Fibroblast of mammary gland (primary cell): ENCODE data around the gene IL22.

Experiments
- DNase-seq: peaks from one replicate; pipeline ENCODE4 v3.0.0-alpha.2; 2010; ENCODE audit warnings: low read depth
- H3K4me3 ChIP-seq: 2 replicates; pipeline ENCODE4 v1.5.1; 2011; ENCODE audit warnings: low read depth, mild to moderate bottlenecking, low read length, moderate library complexity; ENCODE audit not compliant: control insufficient read depth
- CTCF ChIP-seq: conservative IDR thresholded peaks from 2 replicates; pipeline ENCODE4 v1.5.1; 2011; ENCODE audit warnings: low read depth, low read length, inconsistent platforms; ENCODE audit not compliant: control insufficient read depth, insufficient read depth

IL22 gene

GRCh38 chr12:68290126-68290525, 36.7 kb upstream of the IL22 start:
- H3K4me3 ChIP-seq: no peak overlapping the region
- no peak for DNase-seq
- TF ChIP-seq CTCF: no peak

- no peak for TF ChIP-seq CTCF
- H3K4me3 ChIP-seq: no peak overlapping the region
- no peak for DNase-seq
Measured at GRCh38 chr12:68287106-68287505, 33.7 kb upstream of the IL22 start.

GRCh38 chr12:68286396-68286795, 33.0 kb upstream of the IL22 start:
- no peak for TF ChIP-seq CTCF
- DNase-seq: no peak
- no peak overlapping the region for H3K4me3 ChIP-seq

- no peak for DNase-seq
- no peak for TF ChIP-seq CTCF
- H3K4me3 ChIP-seq: no peak overlapping the region
Measured at GRCh38 chr12:68285541-68285940, 32.1 kb upstream of the IL22 start.

GRCh38 chr12:68281322-68282077, 28.1 kb upstream of the IL22 start:
- no peak for TF ChIP-seq CTCF
- no peak for DNase-seq

GRCh38 chr12:68280240-68280639, 26.8 kb upstream of the IL22 start:
- no peak for TF ChIP-seq CTCF
- H3K4me3 ChIP-seq: no peak overlapping the region
- no peak for DNase-seq

More at GRCh38 chr12:68281322-68282077, 28.1 kb upstream of the IL22 start:
- H3K4me3 ChIP-seq: no peak overlapping the region
